ENCODE data around the gene HNRNPUL1.

DNA sequence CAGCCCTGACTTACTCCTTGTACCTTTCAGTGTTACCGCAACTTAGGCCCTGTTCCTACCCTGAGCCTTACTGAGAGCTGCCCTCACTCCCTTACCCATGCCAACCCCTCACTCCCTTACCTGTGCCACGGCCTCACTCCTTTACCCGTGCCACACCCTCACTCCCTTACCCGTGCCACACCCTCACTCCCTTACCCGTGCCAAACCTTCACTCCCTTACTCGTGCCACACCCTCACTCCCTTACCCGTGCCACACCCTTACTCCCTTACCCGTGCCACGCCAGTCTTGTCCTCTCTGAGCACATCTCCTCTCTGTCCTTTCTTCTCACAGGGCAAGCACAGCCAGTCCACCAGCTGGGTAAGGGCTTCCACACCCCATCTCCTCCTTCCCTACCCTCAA is 24.8 kb upstream of the HNRNPUL1 start:
- TF ChIP-seq, protein P1, sequence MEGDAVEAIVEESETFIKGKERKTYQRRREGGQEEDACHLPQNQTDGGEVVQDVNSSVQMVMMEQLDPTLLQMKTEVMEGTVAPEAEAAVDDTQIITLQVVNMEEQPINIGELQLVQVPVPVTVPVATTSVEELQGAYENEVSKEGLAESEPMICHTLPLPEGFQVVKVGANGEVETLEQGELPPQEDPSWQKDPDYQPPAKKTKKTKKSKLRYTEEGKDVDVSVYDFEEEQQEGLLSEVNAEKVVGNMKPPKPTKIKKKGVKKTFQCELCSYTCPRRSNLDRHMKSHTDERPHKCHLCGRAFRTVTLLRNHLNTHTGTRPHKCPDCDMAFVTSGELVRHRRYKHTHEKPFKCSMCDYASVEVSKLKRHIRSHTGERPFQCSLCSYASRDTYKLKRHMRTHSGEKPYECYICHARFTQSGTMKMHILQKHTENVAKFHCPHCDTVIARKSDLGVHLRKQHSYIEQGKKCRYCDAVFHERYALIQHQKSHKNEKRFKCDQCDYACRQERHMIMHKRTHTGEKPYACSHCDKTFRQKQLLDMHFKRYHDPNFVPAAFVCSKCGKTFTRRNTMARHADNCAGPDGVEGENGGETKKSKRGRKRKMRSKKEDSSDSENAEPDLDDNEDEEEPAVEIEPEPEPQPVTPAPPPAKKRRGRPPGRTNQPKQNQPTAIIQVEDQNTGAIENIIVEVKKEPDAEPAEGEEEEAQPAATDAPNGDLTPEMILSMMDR (IDR thresholded peaks at IDR 0.05): no peak
- no peak for TF ChIP-seq POLR2A (IDR thresholded peaks at IDR 0.05)
